SK-N-SH (cell line): ENCODE data around the gene RPL11. TPM values are rescaled to one million over a fixed set of nuclear protein-coding genes. Genes with fewer than 3 reads are reported as not detected.
"Not testable (repeated sequence)": the region's sequence is repeated elsewhere in the genome, so short reads cannot be mapped to it uniquely, and the experiment has no call there.

Source experiments
- CTCF ChIA-PET: fragments of 300-600, 350-600 bp; formaldehyde crosslinking; extraction: SDS; loops from one replicate; lab custom pipeline; 2021; lab: Yijun Ruan, JAX
- POLR2A ChIA-PET: fragments of 350-600 bp; sonication (Branson Sonifier 250); formaldehyde crosslinking; extraction: SDS; loops from one replicate; lab custom pipeline; 2020; ENCODE audit warnings: antibody characterized with exemption, inconsistent platforms; lab: Yijun Ruan, JAX
- DNase-seq: peaks from one replicate; pipeline ENCODE4 v3.0.0; 2012
- H2AFZ ChIP-seq: fragments of 200-600 bp; sonication (generic); 2 replicates; pipeline ENCODE4 v1.8.1; 2016; ENCODE audit warnings: antibody characterized with exemption, mild to moderate bottlenecking, low read depth
- H3F3A ChIP-seq: fragments of 200-600 bp; sonication (generic); replicated peaks from 2 replicates; pipeline ENCODE3; 2016; ENCODE audit warnings: antibody characterized with exemption, mild to moderate bottlenecking; ENCODE audit not compliant: insufficient read depth
- H3K27ac ChIP-seq, 2 experiments: fragments of 200-500 bp in 1 of 2; fragments of 200-600 bp in 1 of 2; sonication (Bioruptor generic) in 1 of 2; sonication (generic), shearing (Covaris generic) in 1 of 2; 2 replicates each; pipeline versions ENCODE4 v1.5.1 to v1.6.1; 2014 to 2016; ENCODE audit warnings: low read depth in 2 of 2, inconsistent platforms in 1 of 2, low read length in 1 of 2, mild to moderate bottlenecking in 1 of 2, mixed read lengths in 1 of 2
- H3K27me3 ChIP-seq: fragments of 200-600 bp; sonication (generic), shearing (Covaris generic); 2 replicates; pipeline ENCODE4 v1.6.1; 2016; ENCODE audit warnings: mixed run types; ENCODE audit not compliant: insufficient read depth
- H3K36me3 ChIP-seq, 2 experiments: fragments of 200-500 bp in 1 of 2; fragments of 200-600 bp in 1 of 2; sonication (Bioruptor generic) in 1 of 2; sonication (generic) in 1 of 2; replicated peaks in 1 of 2; 2 replicates each; pipeline versions ENCODE3 to v1.5.1; 2014 to 2016; ENCODE audit warnings: low read length in 1 of 2, mild to moderate bottlenecking in 1 of 2; ENCODE audit not compliant: insufficient read depth in 2 of 2, control insufficient read depth in 1 of 2
- H3K4me1 ChIP-seq, 2 experiments: fragments of 200-500 bp in 1 of 2; fragments of 200-600 bp in 1 of 2; sonication (Bioruptor generic) in 1 of 2; sonication (generic), shearing (Covaris generic) in 1 of 2; 2 replicates each; pipeline versions ENCODE4 v1.5.1 to v1.6.1; 2014 to 2016; ENCODE audit warnings: low read depth in 1 of 2, low read length in 1 of 2, mixed run types in 1 of 2; ENCODE audit not compliant: insufficient read depth in 2 of 2, control insufficient read depth in 1 of 2
- H3K4me2 ChIP-seq: fragments of 200-600 bp; sonication (generic), shearing (Covaris generic); 2 replicates; pipeline ENCODE4 v1.6.1; 2017; ENCODE audit warnings: mixed run types
- H3K4me3 ChIP-seq, 2 experiments: fragments of 200-500 bp in 1 of 2; fragments of 200-600 bp in 1 of 2; sonication (Bioruptor generic) in 1 of 2; sonication (generic), shearing (Covaris generic) in 1 of 2; 2 replicates each; pipeline versions ENCODE4 v1.5.1 to v1.8.1; 2014 to 2016; ENCODE audit warnings: low read depth in 2 of 2, inconsistent platforms in 1 of 2, low read length in 1 of 2, mild to moderate bottlenecking in 1 of 2, mixed read lengths in 1 of 2, moderate library complexity in 1 of 2
- H3K79me2 ChIP-seq: fragments of 200-600 bp; sonication (generic); 2 replicates; pipeline ENCODE4 v1.8.1; 2017; ENCODE audit warnings: mild to moderate bottlenecking; ENCODE audit not compliant: insufficient read depth
- H3K9ac ChIP-seq: fragments of 200-600 bp; sonication (generic); 2 replicates; pipeline ENCODE4 v1.6.1; 2017; ENCODE audit warnings: mixed run types
- H3K9me2 ChIP-seq: fragments of 200-600 bp; sonication (generic); 2 replicates; pipeline ENCODE4 v1.6.1; 2017; ENCODE audit warnings: mixed run types
- H3K9me3 ChIP-seq: fragments of 200-600 bp; sonication (generic); 2 replicates; pipeline ENCODE4 v1.6.1; 2017; ENCODE audit warnings: mixed run types, mild to moderate bottlenecking, moderate library complexity
- H4K20me1 ChIP-seq: fragments of 200-600 bp; sonication (generic); 2 replicates; pipeline ENCODE4 v1.6.1; 2017; ENCODE audit warnings: mild to moderate bottlenecking, mixed run types; ENCODE audit not compliant: insufficient read depth
- EP300 ChIP-seq, 2 experiments: IDR thresholded peaks; 2 replicates each; pipeline versions ENCODE4 v1.4.0 to v1.6.1; 2012; ENCODE audit warnings: borderline replicate concordance in 1 of 2, low read depth in 1 of 2, low read length in 1 of 2
- EZH2phosphoT487 ChIP-seq: fragments of 200-600 bp; sonication (generic); IDR thresholded peaks from 2 replicates; pipeline ENCODE4 v1.6.1; 2017; ENCODE audit warnings: low read depth, mixed run types, mild to moderate bottlenecking, antibody characterized with exemption, moderate library complexity, borderline replicate concordance
- FOXJ3 ChIP-seq: sonication (generic); formaldehyde crosslinking; IDR thresholded peaks from 2 replicates; pipeline ENCODE4 v1.5.1; 2020; ENCODE audit warnings: mild to moderate bottlenecking, missing genetic modification reagents
- FOXM1 ChIP-seq: IDR thresholded peaks from 2 replicates; pipeline ENCODE4 v1.4.0; 2012; ENCODE audit warnings: low read depth, mild to moderate bottlenecking
- GABPA ChIP-seq: IDR thresholded peaks from 2 replicates; pipeline ENCODE4 v1.4.0; 2012; ENCODE audit warnings: low read depth, mild to moderate bottlenecking
- IRF3 ChIP-seq: fragments of 150-350 bp; IDR thresholded peaks from 2 replicates; pipeline ENCODE4 v1.6.1; 2016; ENCODE audit warnings: mild to moderate bottlenecking, low read depth, low read length
- MAX ChIP-seq: IDR thresholded peaks from 2 replicates; pipeline ENCODE4 v1.4.0; 2012; ENCODE audit warnings: low read depth
- MEF2A ChIP-seq: IDR thresholded peaks from 2 replicates; pipeline ENCODE4 v1.4.0; 2012; ENCODE audit warnings: low read depth, borderline replicate concordance
- MXI1 ChIP-seq: IDR thresholded peaks from 2 replicates; pipeline ENCODE4 v1.6.1; 2012; ENCODE audit warnings: mild to moderate bottlenecking, low read depth, low read length, improper control_type of control experiment
- NFIC ChIP-seq: IDR thresholded peaks from 2 replicates; pipeline ENCODE4 v1.4.0; 2012; ENCODE audit warnings: borderline replicate concordance
- REST ChIP-seq: IDR thresholded peaks from 2 replicates; pipeline ENCODE4 v1.6.1; 2012; ENCODE audit warnings: mild to moderate bottlenecking, low read depth, low read length, moderate library complexity
- SIN3A ChIP-seq: IDR thresholded peaks from 2 replicates; pipeline ENCODE4 v1.6.1; 2012; ENCODE audit warnings: low read depth, mild to moderate bottlenecking, low read length, moderate library complexity, borderline replicate concordance
- SMC3 ChIP-seq: IDR thresholded peaks from 2 replicates; pipeline ENCODE4 v1.6.1; 2012; ENCODE audit warnings: low read depth, low read length, improper control_type of control experiment
- TAF1 ChIP-seq: IDR thresholded peaks from 2 replicates; pipeline ENCODE4 v1.6.1; 2012; ENCODE audit warnings: low read depth, mild to moderate bottlenecking, low read length, moderate library complexity, borderline replicate concordance
- YY1 ChIP-seq: IDR thresholded peaks from 2 replicates; pipeline ENCODE4 v1.4.0; 2012; ENCODE audit warnings: low read depth, mild to moderate bottlenecking
- ZBTB33 ChIP-seq: IDR thresholded peaks from 2 replicates; pipeline ENCODE4 v1.4.0; 2012; ENCODE audit warnings: low read depth, borderline replicate concordance
- WGBS: methylation state at CpG from one replicate; pipeline ENCODE4 v1.1.6; 2017; ENCODE audit warnings: low lambda C conversion rate; 5-methylcytosine and 5-hydroxymethylcytosine counted together
- polyA plus RNA-seq, 3 experiments: library from polyadenylated mRNA; depleted of rRNA; stranded (reverse); fragments of >200 nt; gene quantifications; 2 replicates each; pipeline ENCODE4 v1.2.3, GENCODE V29; 2012

The RPL11 gene
- polyA plus RNA-seq, 1 of the 3 experiments (the other 2 are of a cell fraction), result 2,255 TPM

- WGBS, result 90% methylated on average over 6 of the region's 6 CpGs
- no peak for DNase-seq
- Histone ChIP-seq H3K36me3 (no peaks in the 10 kb centered on the region), H3K79me2 (no peaks in the 10 kb centered on the region), H3K27me3 (no peaks in the 10 kb centered on the region), H3K4me3 (no peak overlapping the region), H4K20me1 (no peaks in the 10 kb centered on the region), H3K9me2 (no peaks in the 10 kb centered on the region), H3K4me2 (no peak overlapping the region), H3K27ac (no peak overlapping the region), H3F3A (no peaks in the 10 kb centered on the region), H3K9ac (no peak overlapping the region), H3K4me1 (peaks cover 0 to 13% of the 10 kb centered on the region in 2 experiments; a peak in 1 of 4 replicates), H2AFZ (no peak overlapping the region), H3K9me3 (no peaks in the 10 kb centered on the region)
- TF ChIP-seq NFIC, result no peak
- no peak for TF ChIP-seq TAF1
- no peak for TF ChIP-seq EZH2phosphoT487
- no peak for TF ChIP-seq REST
- no peak for TF ChIP-seq FOXJ3 (CRISPR knock-in tag)
- TF ChIP-seq MAX, result no peak
- TF ChIP-seq EP300 (IDR thresholded peaks at IDR 0.05; ENCODE audit: borderline replicate concordance in 1 of 2, low read depth in 1 of 2, low read length in 1 of 2), result no peak
- TF ChIP-seq SIN3A, result no peak
- no peak for TF ChIP-seq MEF2A
- TF ChIP-seq ZBTB33, result no peak
- no peak for TF ChIP-seq YY1
- TF ChIP-seq SMC3, result no peak
- no peak for TF ChIP-seq IRF3
- TF ChIP-seq GABPA, result no peak
- TF ChIP-seq MXI1, result no peak
- no peak for TF ChIP-seq FOXM1
- CTCF ChIA-PET, result interaction anchor here (1.2 to 11.3 kb wide), 3 partner anchors 10 to 104 kb away, joined by 3 to 128 read pairs (median 25); no protein-coding TSS in a partner anchor
- POLR2A ChIA-PET, result no interaction called here
Measured at GRCh38 chr1:23648576-23648975, 43.0 kb upstream of the RPL11 start.

GRCh38 chr1:23649157-23649556, 42.4 kb upstream of the RPL11 start:
- H3F3A ChIP-seq, H3K27me3 ChIP-seq, H3K36me3 ChIP-seq, H4K20me1 ChIP-seq, H3K4me3 ChIP-seq, H3K4me1 ChIP-seq, H3K27ac ChIP-seq, H3K9me2 ChIP-seq, DNase-seq, H3K79me2 ChIP-seq, H3K9ac ChIP-seq, H3K4me2 ChIP-seq, H3K9me3 ChIP-seq, H2AFZ ChIP-seq: not testable (repeated sequence)
- CTCF ChIA-PET, result interaction anchor here (3.1 to 11.3 kb wide), 2 partner anchors 9 to 13 kb away, joined by 25 to 128 read pairs; no protein-coding TSS in a partner anchor
- POLR2A ChIA-PET, result interaction anchor here (0.6 kb wide), 1 partner anchor 28 kb away, joined by 6 read pairs; no protein-coding TSS in a partner anchor
- WGBS, result 89% methylated on average over 11 of the region's 11 CpGs
